ENCODE measurements around the gene COMMD1. TPM values are rescaled to one million over a fixed set of nuclear protein-coding genes. Genes with fewer than 3 reads are reported as not detected.
"Not testable (repeated sequence)": the region's sequence is repeated elsewhere in the genome, so short reads cannot be mapped to it uniquely, and the experiment has no call there.

COMMD1 gene
- total RNA-seq, 2 experiments from 2014 or later: 11.5 to 13.2 TPM

- Histone ChIP-seq H3K4me3 (ENCODE audit: low read length) (no peak overlapping the region), H3K36me3 (ENCODE audit: insufficient read depth, low read length) (no peaks in the 10 kb centered on the region), H3K9me3 (ENCODE audit: control insufficient read depth in 1 of 2, insufficient read depth in 1 of 2, low read length in 2 of 2) (peaks cover 9 to 13% of the 10 kb centered on the region in 2 experiments), H3K27me3 (ENCODE audit: control insufficient read depth in 1 of 2, insufficient read depth in 2 of 2, low read length in 2 of 2) (no peaks in the 10 kb centered on the region), H3K4me1 (ENCODE audit: insufficient read depth, low read length) (no peaks in the 10 kb centered on the region), H3K27ac (ENCODE audit: low read depth in 1 of 2, low read length in 2 of 2) (no peak overlapping the region)
- ChIA-PET CTCF (no interaction called here), POLR2A (no interaction called here)
- Mint-ChIP-seq H3K27me3 (no peaks in the 10 kb centered on the region), H3K4me3 (no peak overlapping the region), H3K4me1 (ENCODE audit: low read depth) (peaks cover 20% of the 10 kb centered on the region), H3K36me3 (ENCODE audit: low read depth) (peaks cover 26% of the 10 kb centered on the region), H3K9me3 (no peaks in the 10 kb centered on the region), H3K27ac (no peak overlapping the region)
- TF ChIP-seq CTCF (IDR thresholded peaks at IDR 0.05): no peak
- ATAC-seq (ENCODE audit: poor library complexity) (no peak), DNase-seq (no peak)
- intact Hi-C loops (cut with DNase I, micrococcal nuclease): no loop called here
Observed at GRCh38 chr2:62040926-62041325, 135.5 kb downstream of the COMMD1 start.

- H3K27me3 ChIP-seq (ENCODE audit: control insufficient read depth in 1 of 2, insufficient read depth in 2 of 2, low read length in 2 of 2); ATAC-seq (ENCODE audit: poor library complexity); DNase-seq; H3K27ac Mint-ChIP-seq; H3K4me3 Mint-ChIP-seq; H3K36me3 ChIP-seq (ENCODE audit: insufficient read depth, low read length); H3K27me3 Mint-ChIP-seq; H3K27ac ChIP-seq (ENCODE audit: low read depth in 1 of 2, low read length in 2 of 2); H3K4me1 ChIP-seq (ENCODE audit: insufficient read depth, low read length); CTCF ChIA-PET; intact Hi-C loops (cut with DNase I, micrococcal nuclease); H3K9me3 Mint-ChIP-seq; POLR2A ChIA-PET; H3K4me3 ChIP-seq (ENCODE audit: low read length): not testable (repeated sequence)
- Mint-ChIP-seq H3K36me3 (ENCODE audit: low read depth) (peaks cover 35% of the 10 kb centered on the region), H3K4me1 (ENCODE audit: low read depth) (peaks cover 20% of the 10 kb centered on the region)
- peaks cover 9 to 13% of the 10 kb centered on the region in 2 experiments for H3K9me3 ChIP-seq (ENCODE audit: control insufficient read depth in 1 of 2, insufficient read depth in 1 of 2, low read length in 2 of 2)
Observed at GRCh38 chr2:62041701-62042385, 136.4 kb downstream of the COMMD1 start.

GRCh38 chr2:62042400-62042799 is 136.9 kb downstream of the COMMD1 start:
- ChIA-PET POLR2A (no interaction called here), CTCF (no interaction called here)
- Histone ChIP-seq H3K4me1 (ENCODE audit: insufficient read depth, low read length) (no peaks in the 10 kb centered on the region), H3K4me3 (ENCODE audit: low read length) (no peak overlapping the region), H3K27me3 (ENCODE audit: control insufficient read depth in 1 of 2, insufficient read depth in 2 of 2, low read length in 2 of 2) (no peaks in the 10 kb centered on the region), H3K9me3 (ENCODE audit: control insufficient read depth in 1 of 2, insufficient read depth in 1 of 2, low read length in 2 of 2) (peaks cover 9 to 13% of the 10 kb centered on the region in 2 experiments), H3K36me3 (ENCODE audit: insufficient read depth, low read length) (no peaks in the 10 kb centered on the region), H3K27ac (ENCODE audit: low read depth in 1 of 2, low read length in 2 of 2) (no peak overlapping the region)
- intact Hi-C loops (cut with DNase I, micrococcal nuclease): no loop called here
- Mint-ChIP-seq H3K4me3 (no peak overlapping the region), H3K27me3 (no peaks in the 10 kb centered on the region), H3K36me3 (ENCODE audit: low read depth) (peaks cover 36% of the 10 kb centered on the region), H3K9me3 (no peaks in the 10 kb centered on the region), H3K27ac (no peak overlapping the region), H3K4me1 (ENCODE audit: low read depth) (peaks cover 18% of the 10 kb centered on the region)
- DNase-seq: peak in 1 of 14 experiments; percentile 5
- no peak for TF ChIP-seq CTCF (IDR thresholded peaks at IDR 0.05)
- no peak for ATAC-seq (ENCODE audit: poor library complexity)

- intact Hi-C loops (cut with DNase I, micrococcal nuclease): no loop called here
- Mint-ChIP-seq H3K27ac (no peak overlapping the region), H3K27me3 (no peaks in the 10 kb centered on the region), H3K4me1 (ENCODE audit: low read depth) (peaks cover 14% of the 10 kb centered on the region), H3K4me3 (no peak overlapping the region), H3K36me3 (ENCODE audit: low read depth) (peaks cover 36% of the 10 kb centered on the region), H3K9me3 (no peaks in the 10 kb centered on the region)
- no peak for ATAC-seq (ENCODE audit: poor library complexity)
- POLR2A ChIA-PET: no interaction called here
- no peak for DNase-seq
- Histone ChIP-seq H3K27me3 (ENCODE audit: control insufficient read depth in 1 of 2, insufficient read depth in 2 of 2, low read length in 2 of 2) (no peaks in the 10 kb centered on the region), H3K36me3 (ENCODE audit: insufficient read depth, low read length) (no peaks in the 10 kb centered on the region), H3K4me3 (ENCODE audit: low read length) (no peak overlapping the region), H3K27ac (ENCODE audit: low read depth in 1 of 2, low read length in 2 of 2) (no peak overlapping the region), H3K4me1 (ENCODE audit: insufficient read depth, low read length) (no peaks in the 10 kb centered on the region), H3K9me3 (ENCODE audit: control insufficient read depth in 1 of 2, insufficient read depth in 1 of 2, low read length in 2 of 2) (peaks cover 9 to 13% of the 10 kb centered on the region in 2 experiments)
- TF ChIP-seq CTCF (IDR thresholded peaks at IDR 0.05): no peak
- CTCF ChIA-PET: no interaction called here
Observed at GRCh38 chr2:62042944-62043343, 137.5 kb downstream of the COMMD1 start.
